ENCODE measurements around the gene GPR162.

DNA sequence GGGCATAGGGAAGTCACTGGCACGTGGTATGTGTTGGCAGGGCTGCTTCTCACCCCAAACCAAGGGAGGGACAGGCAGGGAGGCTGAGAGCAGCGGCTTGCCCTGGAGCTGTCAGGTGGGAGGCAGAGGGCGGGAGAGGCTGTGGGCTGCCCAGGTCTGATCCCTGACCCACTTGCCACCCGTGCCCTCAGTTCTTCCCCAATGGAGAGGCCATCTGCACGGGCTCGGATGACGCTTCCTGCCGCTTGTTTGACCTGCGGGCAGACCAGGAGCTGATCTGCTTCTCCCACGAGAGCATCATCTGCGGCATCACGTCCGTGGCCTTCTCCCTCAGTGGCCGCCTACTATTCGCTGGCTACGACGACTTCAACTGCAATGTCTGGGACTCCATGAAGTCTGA is 23.8 kb downstream of the GPR162 start:
- TF ChIP-seq ESRRA (IDR thresholded peaks at IDR 0.05; ENCODE audit: low read length) (no peak), ASH2L (IDR thresholded peaks at IDR 0.05; ENCODE audit: borderline replicate concordance, low read depth) (no peak), TCF12 (IDR thresholded peaks at IDR 0.05; ENCODE audit: low read depth, low read length) (no peak)
- TF ChIP-seq, protein P1, sequence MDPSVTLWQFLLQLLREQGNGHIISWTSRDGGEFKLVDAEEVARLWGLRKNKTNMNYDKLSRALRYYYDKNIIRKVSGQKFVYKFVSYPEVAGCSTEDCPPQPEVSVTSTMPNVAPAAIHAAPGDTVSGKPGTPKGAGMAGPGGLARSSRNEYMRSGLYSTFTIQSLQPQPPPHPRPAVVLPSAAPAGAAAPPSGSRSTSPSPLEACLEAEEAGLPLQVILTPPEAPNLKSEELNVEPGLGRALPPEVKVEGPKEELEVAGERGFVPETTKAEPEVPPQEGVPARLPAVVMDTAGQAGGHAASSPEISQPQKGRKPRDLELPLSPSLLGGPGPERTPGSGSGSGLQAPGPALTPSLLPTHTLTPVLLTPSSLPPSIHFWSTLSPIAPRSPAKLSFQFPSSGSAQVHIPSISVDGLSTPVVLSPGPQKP (IDR thresholded peaks at IDR 0.05; ENCODE audit: low read depth, low read length): no peak

Measured in GM12878 (cell line).